Ishikawa (cell line): Measurements from ENCODE around the gene RALGAPA2.
A peak's percentile ranks its signal among the peaks of the same experiment; 100 is the strongest.

Source experiments
- CEBPB ChIP-seq: IDR thresholded peaks from 2 replicates; pipeline ENCODE4 v1.6.1; 2012
- CREB1 ChIP-seq: IDR thresholded peaks from 2 replicates; pipeline ENCODE4 v1.6.1; 2012; ENCODE audit warnings: low read depth
- EGR1 ChIP-seq: IDR thresholded peaks from 2 replicates; pipeline ENCODE4 v1.6.1; 2012
- EP300 ChIP-seq: IDR thresholded peaks from 2 replicates; pipeline ENCODE4 v1.6.1; 2012; ENCODE audit warnings: borderline replicate concordance
- FOXM1 ChIP-seq: IDR thresholded peaks from 2 replicates; pipeline ENCODE4 v1.6.1; 2012; ENCODE audit warnings: low read depth, borderline replicate concordance
- MAX ChIP-seq: IDR thresholded peaks from 2 replicates; pipeline ENCODE4 v1.6.1; 2012
- NFIC ChIP-seq: IDR thresholded peaks from 2 replicates; pipeline ENCODE4 v1.6.1; 2012
- RAD21 ChIP-seq: IDR thresholded peaks from 2 replicates; pipeline ENCODE4 v1.6.1; 2012; ENCODE audit warnings: low read depth
- TAF1 ChIP-seq: IDR thresholded peaks from 2 replicates; pipeline ENCODE4 v1.6.1; 2012; ENCODE audit warnings: low read depth, mild to moderate bottlenecking
- TCF12 ChIP-seq: IDR thresholded peaks from 2 replicates; pipeline ENCODE4 v1.6.1; 2012; ENCODE audit warnings: low read depth
- TEAD4 ChIP-seq: IDR thresholded peaks from 2 replicates; pipeline ENCODE4 v1.6.1; 2012
- USF1 ChIP-seq: IDR thresholded peaks from 2 replicates; pipeline ENCODE4 v1.6.1; 2012
- YY1 ChIP-seq: IDR thresholded peaks from 2 replicates; pipeline ENCODE4 v1.6.1; 2012; ENCODE audit warnings: low read depth
- ZBTB7A ChIP-seq: IDR thresholded peaks from 2 replicates; pipeline ENCODE4 v1.6.1; 2012; ENCODE audit warnings: low read depth
- TF ChIP-seq, protein P1 (sequence below): IDR thresholded peaks from 2 replicates; pipeline ENCODE4 v1.6.1; 2012; ENCODE audit warnings: low read depth, mild to moderate bottlenecking

Gene RALGAPA2

DNA sequence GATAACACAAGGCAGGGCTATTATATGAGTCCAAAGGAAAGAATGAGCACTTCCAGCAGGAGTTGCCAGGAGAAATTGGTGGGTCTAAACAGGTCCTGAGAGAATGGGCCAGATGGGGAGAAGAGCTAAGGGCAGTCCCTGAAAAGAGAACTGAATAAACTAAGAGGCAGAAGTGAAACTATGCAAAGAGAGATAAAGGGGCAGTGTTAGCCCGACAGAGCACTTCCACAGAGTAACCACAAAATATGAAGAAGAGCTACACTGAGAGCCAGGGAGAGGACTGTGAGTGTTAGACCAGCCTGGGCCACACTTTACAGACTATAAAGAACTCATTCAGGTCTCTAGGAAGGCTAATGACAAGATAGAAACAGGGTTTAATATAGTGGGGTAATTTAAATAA lies 43.8 kb downstream of the RALGAPA2 start:
- TF ChIP-seq TCF12 (no peak), YY1 (no peak), NFIC (no peak), RAD21 (no peak), TEAD4 (no peak), ZBTB7A (no peak), EP300 (no peak), USF1 (no peak), TAF1 (no peak), CEBPB (no peak), MAX (no peak)

- TF ChIP-seq CEBPB (no peak), NFIC (no peak), EP300 (no peak), USF1 (no peak), RAD21 (no peak), ZBTB7A (no peak), FOXM1 (no peak), MAX (no peak), EGR1 (no peak), YY1 (no peak), TEAD4 (no peak), TAF1 (no peak), TCF12 (no peak), CREB1 (no peak)
- TF ChIP-seq, protein P1, sequence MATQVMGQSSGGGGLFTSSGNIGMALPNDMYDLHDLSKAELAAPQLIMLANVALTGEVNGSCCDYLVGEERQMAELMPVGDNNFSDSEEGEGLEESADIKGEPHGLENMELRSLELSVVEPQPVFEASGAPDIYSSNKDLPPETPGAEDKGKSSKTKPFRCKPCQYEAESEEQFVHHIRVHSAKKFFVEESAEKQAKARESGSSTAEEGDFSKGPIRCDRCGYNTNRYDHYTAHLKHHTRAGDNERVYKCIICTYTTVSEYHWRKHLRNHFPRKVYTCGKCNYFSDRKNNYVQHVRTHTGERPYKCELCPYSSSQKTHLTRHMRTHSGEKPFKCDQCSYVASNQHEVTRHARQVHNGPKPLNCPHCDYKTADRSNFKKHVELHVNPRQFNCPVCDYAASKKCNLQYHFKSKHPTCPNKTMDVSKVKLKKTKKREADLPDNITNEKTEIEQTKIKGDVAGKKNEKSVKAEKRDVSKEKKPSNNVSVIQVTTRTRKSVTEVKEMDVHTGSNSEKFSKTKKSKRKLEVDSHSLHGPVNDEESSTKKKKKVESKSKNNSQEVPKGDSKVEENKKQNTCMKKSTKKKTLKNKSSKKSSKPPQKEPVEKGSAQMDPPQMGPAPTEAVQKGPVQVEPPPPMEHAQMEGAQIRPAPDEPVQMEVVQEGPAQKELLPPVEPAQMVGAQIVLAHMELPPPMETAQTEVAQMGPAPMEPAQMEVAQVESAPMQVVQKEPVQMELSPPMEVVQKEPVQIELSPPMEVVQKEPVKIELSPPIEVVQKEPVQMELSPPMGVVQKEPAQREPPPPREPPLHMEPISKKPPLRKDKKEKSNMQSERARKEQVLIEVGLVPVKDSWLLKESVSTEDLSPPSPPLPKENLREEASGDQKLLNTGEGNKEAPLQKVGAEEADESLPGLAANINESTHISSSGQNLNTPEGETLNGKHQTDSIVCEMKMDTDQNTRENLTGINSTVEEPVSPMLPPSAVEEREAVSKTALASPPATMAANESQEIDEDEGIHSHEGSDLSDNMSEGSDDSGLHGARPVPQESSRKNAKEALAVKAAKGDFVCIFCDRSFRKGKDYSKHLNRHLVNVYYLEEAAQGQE, result no peak
Observed at GRCh38 chr20:20666359-20666758, 46.1 kb downstream of the RALGAPA2 start.

GRCh38 chr20:20665606-20666332 lies 46.7 kb downstream of the RALGAPA2 start:
- TF ChIP-seq ZBTB7A (no peak), EGR1 (no peak), FOXM1 (no peak), MAX (no peak), TEAD4 (no peak), EP300 (no peak), TCF12 (no peak), TAF1 (no peak), CEBPB (no peak), YY1 (no peak), CREB1 (no peak), USF1 (no peak), NFIC (no peak), RAD21 (no peak)
- TF ChIP-seq, protein P1, result no peak

- TF ChIP-seq RAD21, result peak; percentile 71
- TF ChIP-seq TEAD4, result no peak
- TF ChIP-seq TAF1, result no peak
Observed at GRCh38 chr20:20664795-20665589, 47.5 kb downstream of the RALGAPA2 start.

GRCh38 chr20:20663841-20664240 lies 48.6 kb downstream of the RALGAPA2 start:
- TF ChIP-seq, protein P1, result no peak
- TF ChIP-seq ZBTB7A, result no peak
- TF ChIP-seq TEAD4, result no peak
- no peak for TF ChIP-seq EP300
- no peak for TF ChIP-seq USF1
